SK-N-SH (cell line): Measurements from ENCODE around the gene MLXIP. TPM values are rescaled to one million over a fixed set of nuclear protein-coding genes. Genes with fewer than 3 reads are reported as not detected.
A peak's percentile ranks its signal among the peaks of the same experiment; 100 is the strongest.
"Not testable (repeated sequence)": the region's sequence is repeated elsewhere in the genome, so short reads cannot be mapped to it uniquely, and the experiment has no call there.

Experiments used
- CTCF ChIA-PET: fragments of 300-600, 350-600 bp; formaldehyde crosslinking; extraction: SDS; loops from one replicate; lab custom pipeline; 2021; lab: Yijun Ruan, JAX
- POLR2A ChIA-PET: fragments of 350-600 bp; sonication (Branson Sonifier 250); formaldehyde crosslinking; extraction: SDS; loops from one replicate; lab custom pipeline; 2020; ENCODE audit warnings: antibody characterized with exemption, inconsistent platforms; lab: Yijun Ruan, JAX
- DNase-seq: peaks from one replicate; pipeline ENCODE4 v3.0.0; 2012
- H2AFZ ChIP-seq: fragments of 200-600 bp; sonication (generic); 2 replicates; pipeline ENCODE4 v1.8.1; 2016; ENCODE audit warnings: antibody characterized with exemption, mild to moderate bottlenecking, low read depth
- H3F3A ChIP-seq: fragments of 200-600 bp; sonication (generic); replicated peaks from 2 replicates; pipeline ENCODE3; 2016; ENCODE audit warnings: antibody characterized with exemption, mild to moderate bottlenecking; ENCODE audit not compliant: insufficient read depth
- H3K27ac ChIP-seq, 2 experiments: fragments of 200-500 bp in 1 of 2; fragments of 200-600 bp in 1 of 2; sonication (Bioruptor generic) in 1 of 2; sonication (generic), shearing (Covaris generic) in 1 of 2; 2 replicates each; pipeline versions ENCODE4 v1.5.1 to v1.6.1; 2014 to 2016; ENCODE audit warnings: low read depth in 2 of 2, inconsistent platforms in 1 of 2, low read length in 1 of 2, mild to moderate bottlenecking in 1 of 2, mixed read lengths in 1 of 2
- H3K27me3 ChIP-seq: fragments of 200-600 bp; sonication (generic), shearing (Covaris generic); 2 replicates; pipeline ENCODE4 v1.6.1; 2016; ENCODE audit warnings: mixed run types; ENCODE audit not compliant: insufficient read depth
- H3K36me3 ChIP-seq, 2 experiments: fragments of 200-500 bp in 1 of 2; fragments of 200-600 bp in 1 of 2; sonication (Bioruptor generic) in 1 of 2; sonication (generic) in 1 of 2; replicated peaks in 1 of 2; 2 replicates each; pipeline versions ENCODE3 to v1.5.1; 2014 to 2016; ENCODE audit warnings: low read length in 1 of 2, mild to moderate bottlenecking in 1 of 2; ENCODE audit not compliant: insufficient read depth in 2 of 2, control insufficient read depth in 1 of 2
- H3K4me1 ChIP-seq, 2 experiments: fragments of 200-500 bp in 1 of 2; fragments of 200-600 bp in 1 of 2; sonication (Bioruptor generic) in 1 of 2; sonication (generic), shearing (Covaris generic) in 1 of 2; 2 replicates each; pipeline versions ENCODE4 v1.5.1 to v1.6.1; 2014 to 2016; ENCODE audit warnings: low read depth in 1 of 2, low read length in 1 of 2, mixed run types in 1 of 2; ENCODE audit not compliant: insufficient read depth in 2 of 2, control insufficient read depth in 1 of 2
- H3K4me2 ChIP-seq: fragments of 200-600 bp; sonication (generic), shearing (Covaris generic); 2 replicates; pipeline ENCODE4 v1.6.1; 2017; ENCODE audit warnings: mixed run types
- H3K4me3 ChIP-seq, 2 experiments: fragments of 200-500 bp in 1 of 2; fragments of 200-600 bp in 1 of 2; sonication (Bioruptor generic) in 1 of 2; sonication (generic), shearing (Covaris generic) in 1 of 2; 2 replicates each; pipeline versions ENCODE4 v1.5.1 to v1.8.1; 2014 to 2016; ENCODE audit warnings: low read depth in 2 of 2, inconsistent platforms in 1 of 2, low read length in 1 of 2, mild to moderate bottlenecking in 1 of 2, mixed read lengths in 1 of 2, moderate library complexity in 1 of 2
- H3K79me2 ChIP-seq: fragments of 200-600 bp; sonication (generic); 2 replicates; pipeline ENCODE4 v1.8.1; 2017; ENCODE audit warnings: mild to moderate bottlenecking; ENCODE audit not compliant: insufficient read depth
- H3K9ac ChIP-seq: fragments of 200-600 bp; sonication (generic); 2 replicates; pipeline ENCODE4 v1.6.1; 2017; ENCODE audit warnings: mixed run types
- H3K9me2 ChIP-seq: fragments of 200-600 bp; sonication (generic); 2 replicates; pipeline ENCODE4 v1.6.1; 2017; ENCODE audit warnings: mixed run types
- H3K9me3 ChIP-seq: fragments of 200-600 bp; sonication (generic); 2 replicates; pipeline ENCODE4 v1.6.1; 2017; ENCODE audit warnings: mixed run types, mild to moderate bottlenecking, moderate library complexity
- H4K20me1 ChIP-seq: fragments of 200-600 bp; sonication (generic); 2 replicates; pipeline ENCODE4 v1.6.1; 2017; ENCODE audit warnings: mild to moderate bottlenecking, mixed run types; ENCODE audit not compliant: insufficient read depth
- FOSL2 ChIP-seq: IDR thresholded peaks from 2 replicates; pipeline ENCODE4 v1.4.0; 2012; ENCODE audit warnings: low read depth, mild to moderate bottlenecking, moderate library complexity, borderline replicate concordance
- NRF1 ChIP-seq: IDR thresholded peaks from 2 replicates; pipeline ENCODE4 v1.6.1; 2012; ENCODE audit warnings: low read depth, mild to moderate bottlenecking, low read length
- RAD21 ChIP-seq: IDR thresholded peaks from 2 replicates; pipeline ENCODE4 v1.6.1; 2012; ENCODE audit warnings: mild to moderate bottlenecking, low read length
- TCF12 ChIP-seq: IDR thresholded peaks from 2 replicates; pipeline ENCODE4 v1.4.0; 2012
- WGBS: methylation state at CpG from one replicate; pipeline ENCODE4 v1.1.6; 2017; ENCODE audit warnings: low lambda C conversion rate; 5-methylcytosine and 5-hydroxymethylcytosine counted together
- polyA plus RNA-seq, 3 experiments: library from polyadenylated mRNA; depleted of rRNA; stranded (reverse); fragments of >200 nt; gene quantifications; 2 replicates each; pipeline ENCODE4 v1.2.3, GENCODE V29; 2012
- TF ChIP-seq, protein P1 (sequence below): fragments of 200-600 bp; sonication (generic); IDR thresholded peaks from 2 replicates; pipeline ENCODE4 v1.6.1; 2017; ENCODE audit warnings: antibody characterized with exemption, mild to moderate bottlenecking, moderate library complexity
- TF ChIP-seq, protein P2 (sequence below): IDR thresholded peaks from 2 replicates; pipeline ENCODE4 v1.4.0; 2012; ENCODE audit warnings: low read depth, borderline replicate concordance
- TF ChIP-seq, protein P3 (sequence below): IDR thresholded peaks from 2 replicates; pipeline ENCODE4 v1.6.1; 2012; ENCODE audit warnings: mild to moderate bottlenecking, low read depth, low read length, moderate library complexity
- TF ChIP-seq, protein P4 (sequence below): fragments of 150-350 bp; IDR thresholded peaks from 2 replicates; pipeline ENCODE4 v1.6.1; 2017; ENCODE audit warnings: antibody characterized with exemption, low read length, low read depth, borderline replicate concordance

MLXIP gene
- polyA plus RNA-seq, 1 of the 3 experiments (the other 2 are of a cell fraction), result 11.0 TPM

DNA sequence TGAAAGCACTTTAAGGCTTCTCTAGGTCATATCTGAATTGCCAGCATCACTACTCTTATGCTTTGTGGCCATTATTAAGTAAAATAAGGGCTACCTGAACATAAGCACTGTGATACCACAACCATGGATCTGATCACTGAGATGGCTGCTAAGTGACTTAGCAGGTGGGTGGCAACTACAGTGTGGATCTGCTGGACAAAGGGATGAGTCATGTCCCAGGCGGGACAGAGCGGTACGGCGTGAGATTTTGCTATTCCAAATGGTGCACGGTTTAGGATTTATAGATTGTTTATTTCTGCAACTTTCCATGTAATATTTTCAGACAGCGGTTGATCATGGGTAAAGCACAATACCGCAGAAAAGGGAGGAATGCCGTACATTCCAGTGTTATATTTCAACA is 39.4 kb downstream of the MLXIP start:
- Histone ChIP-seq H4K20me1 (no peaks in the 10 kb centered on the region), H3F3A (peaks cover 4% of the 10 kb centered on the region), H3K9ac (no peak overlapping the region), H3K27ac (no peak overlapping the region), H3K4me3 (no peak overlapping the region), H2AFZ (no peak overlapping the region), H3K9me3 (no peaks in the 10 kb centered on the region), H3K4me2 (no peak overlapping the region), H3K9me2 (no peaks in the 10 kb centered on the region), H3K79me2 (peaks cover 88% of the 10 kb centered on the region), H3K27me3 (no peaks in the 10 kb centered on the region), H3K36me3 (peaks cover 0 to 5% of the 10 kb centered on the region in 2 experiments), H3K4me1 (peaks cover under 1 to 3% of the 10 kb centered on the region in 2 experiments; a peak in 2 of 4 replicates)
- DNase-seq, result no peak
- WGBS, result 94% methylated on average over 8 of the region's 8 CpGs
- CTCF ChIA-PET, result interaction anchor here (0.9 to 8.8 kb wide), 4 partner anchors 12 to 66 kb away, joined by 3 to 157 read pairs (median 3); no protein-coding TSS in a partner anchor
- POLR2A ChIA-PET, result no interaction called here
- TF ChIP-seq, protein P1, sequence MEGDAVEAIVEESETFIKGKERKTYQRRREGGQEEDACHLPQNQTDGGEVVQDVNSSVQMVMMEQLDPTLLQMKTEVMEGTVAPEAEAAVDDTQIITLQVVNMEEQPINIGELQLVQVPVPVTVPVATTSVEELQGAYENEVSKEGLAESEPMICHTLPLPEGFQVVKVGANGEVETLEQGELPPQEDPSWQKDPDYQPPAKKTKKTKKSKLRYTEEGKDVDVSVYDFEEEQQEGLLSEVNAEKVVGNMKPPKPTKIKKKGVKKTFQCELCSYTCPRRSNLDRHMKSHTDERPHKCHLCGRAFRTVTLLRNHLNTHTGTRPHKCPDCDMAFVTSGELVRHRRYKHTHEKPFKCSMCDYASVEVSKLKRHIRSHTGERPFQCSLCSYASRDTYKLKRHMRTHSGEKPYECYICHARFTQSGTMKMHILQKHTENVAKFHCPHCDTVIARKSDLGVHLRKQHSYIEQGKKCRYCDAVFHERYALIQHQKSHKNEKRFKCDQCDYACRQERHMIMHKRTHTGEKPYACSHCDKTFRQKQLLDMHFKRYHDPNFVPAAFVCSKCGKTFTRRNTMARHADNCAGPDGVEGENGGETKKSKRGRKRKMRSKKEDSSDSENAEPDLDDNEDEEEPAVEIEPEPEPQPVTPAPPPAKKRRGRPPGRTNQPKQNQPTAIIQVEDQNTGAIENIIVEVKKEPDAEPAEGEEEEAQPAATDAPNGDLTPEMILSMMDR, result no peak
- peak; percentile 12; the same call in 1 of the 2 replicates for TF ChIP-seq FOSL2

DNA sequence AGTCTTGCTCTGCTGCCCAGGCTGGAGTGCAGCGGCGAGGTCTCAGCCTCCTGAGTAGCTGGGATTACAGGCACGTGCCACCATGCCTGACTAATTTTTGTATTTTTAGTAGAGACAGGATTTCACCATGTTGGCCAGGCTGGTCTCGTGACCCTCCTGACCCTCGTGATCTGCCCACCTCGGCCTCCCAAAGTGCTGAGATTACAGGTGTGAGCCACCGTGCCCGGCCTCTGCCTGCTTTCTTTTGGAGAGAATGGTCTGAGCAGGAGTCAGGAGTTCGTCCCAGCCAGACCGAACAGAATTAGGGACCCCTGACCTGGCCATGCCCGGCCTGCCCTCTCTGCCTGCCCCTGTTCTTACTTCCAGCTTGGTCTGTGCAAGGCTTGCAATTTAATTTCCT is 42.8 kb downstream of the MLXIP start:
- H3K27ac ChIP-seq, H3K4me1 ChIP-seq, H3K9me3 ChIP-seq, POLR2A ChIA-PET, H3K4me3 ChIP-seq, DNase-seq, H3K4me2 ChIP-seq, H3K9ac ChIP-seq, H3F3A ChIP-seq, H3K27me3 ChIP-seq, H3K9me2 ChIP-seq, H2AFZ ChIP-seq, H3K36me3 ChIP-seq: not testable (repeated sequence)
- Histone ChIP-seq H3K79me2 (peaks cover 85% of the 10 kb centered on the region), H4K20me1 (peaks cover 11% of the 10 kb centered on the region; the same call in 1 of the 2 replicates)
- WGBS, result 95% methylated on average over 10 of the region's 11 CpGs
- CTCF ChIA-PET, result interaction anchor here (1.4 to 8.8 kb wide), 5 partner anchors 41 to 89 kb away, joined by 3 to 157 read pairs (median 33); no protein-coding TSS in a partner anchor

DNA sequence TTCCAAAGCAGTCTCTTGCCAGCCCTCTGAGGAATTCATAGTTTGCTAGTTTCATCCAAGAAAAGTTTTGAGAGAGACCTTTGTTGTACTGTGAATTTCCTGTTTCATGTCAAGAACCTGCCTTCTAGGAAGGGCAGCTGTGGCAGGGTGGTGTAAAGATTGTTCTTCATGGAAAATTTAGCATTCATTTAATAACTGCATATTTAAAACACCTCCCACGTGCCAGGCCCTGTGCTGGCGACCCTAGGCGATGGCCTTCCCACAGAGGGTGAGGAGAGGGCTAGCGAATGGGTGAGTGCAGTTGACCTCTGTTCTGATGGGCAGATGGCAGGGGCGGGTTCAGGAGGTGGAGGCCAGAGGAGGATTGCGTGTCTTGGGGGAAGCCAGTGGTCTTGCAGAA is 43.2 kb downstream of the MLXIP start:
- Histone ChIP-seq H3K9me2 (no peaks in the 10 kb centered on the region), H3K9ac (no peak overlapping the region), H3K36me3 (no peaks in the 10 kb centered on the region), H2AFZ (no peak overlapping the region), H3K9me3 (no peaks in the 10 kb centered on the region), H3K4me1 (peaks cover 2 to 4% of the 10 kb centered on the region in 2 experiments; a peak in 2 of 4 replicates), H3K27me3 (no peaks in the 10 kb centered on the region), H4K20me1 (peaks cover 13% of the 10 kb centered on the region; the same call in 1 of the 2 replicates), H3K4me2 (no peak overlapping the region), H3K79me2 (peaks cover 85% of the 10 kb centered on the region), H3K4me3 (no peak overlapping the region), H3F3A (peaks cover 4% of the 10 kb centered on the region), H3K27ac (no peak overlapping the region)
- POLR2A ChIA-PET, result interaction anchor here (2.1 kb wide), 1 partner anchor 67 kb away, joined by 5 read pairs; no protein-coding TSS in a partner anchor
- no peak for DNase-seq
- 95% methylated on average over 6 of the region's 6 CpGs for WGBS
- no peak for TF ChIP-seq RAD21
- TF ChIP-seq, protein P1, result no peak
- no peak for TF ChIP-seq TCF12
- no peak for TF ChIP-seq NRF1
- TF ChIP-seq, protein P2, sequence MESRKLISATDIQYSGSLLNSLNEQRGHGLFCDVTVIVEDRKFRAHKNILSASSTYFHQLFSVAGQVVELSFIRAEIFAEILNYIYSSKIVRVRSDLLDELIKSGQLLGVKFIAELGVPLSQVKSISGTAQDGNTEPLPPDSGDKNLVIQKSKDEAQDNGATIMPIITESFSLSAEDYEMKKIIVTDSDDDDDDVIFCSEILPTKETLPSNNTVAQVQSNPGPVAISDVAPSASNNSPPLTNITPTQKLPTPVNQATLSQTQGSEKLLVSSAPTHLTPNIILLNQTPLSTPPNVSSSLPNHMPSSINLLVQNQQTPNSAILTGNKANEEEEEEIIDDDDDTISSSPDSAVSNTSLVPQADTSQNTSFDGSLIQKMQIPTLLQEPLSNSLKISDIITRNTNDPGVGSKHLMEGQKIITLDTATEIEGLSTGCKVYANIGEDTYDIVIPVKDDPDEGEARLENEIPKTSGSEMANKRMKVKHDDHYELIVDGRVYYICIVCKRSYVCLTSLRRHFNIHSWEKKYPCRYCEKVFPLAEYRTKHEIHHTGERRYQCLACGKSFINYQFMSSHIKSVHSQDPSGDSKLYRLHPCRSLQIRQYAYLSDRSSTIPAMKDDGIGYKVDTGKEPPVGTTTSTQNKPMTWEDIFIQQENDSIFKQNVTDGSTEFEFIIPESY, result no peak
- TF ChIP-seq, protein P3, sequence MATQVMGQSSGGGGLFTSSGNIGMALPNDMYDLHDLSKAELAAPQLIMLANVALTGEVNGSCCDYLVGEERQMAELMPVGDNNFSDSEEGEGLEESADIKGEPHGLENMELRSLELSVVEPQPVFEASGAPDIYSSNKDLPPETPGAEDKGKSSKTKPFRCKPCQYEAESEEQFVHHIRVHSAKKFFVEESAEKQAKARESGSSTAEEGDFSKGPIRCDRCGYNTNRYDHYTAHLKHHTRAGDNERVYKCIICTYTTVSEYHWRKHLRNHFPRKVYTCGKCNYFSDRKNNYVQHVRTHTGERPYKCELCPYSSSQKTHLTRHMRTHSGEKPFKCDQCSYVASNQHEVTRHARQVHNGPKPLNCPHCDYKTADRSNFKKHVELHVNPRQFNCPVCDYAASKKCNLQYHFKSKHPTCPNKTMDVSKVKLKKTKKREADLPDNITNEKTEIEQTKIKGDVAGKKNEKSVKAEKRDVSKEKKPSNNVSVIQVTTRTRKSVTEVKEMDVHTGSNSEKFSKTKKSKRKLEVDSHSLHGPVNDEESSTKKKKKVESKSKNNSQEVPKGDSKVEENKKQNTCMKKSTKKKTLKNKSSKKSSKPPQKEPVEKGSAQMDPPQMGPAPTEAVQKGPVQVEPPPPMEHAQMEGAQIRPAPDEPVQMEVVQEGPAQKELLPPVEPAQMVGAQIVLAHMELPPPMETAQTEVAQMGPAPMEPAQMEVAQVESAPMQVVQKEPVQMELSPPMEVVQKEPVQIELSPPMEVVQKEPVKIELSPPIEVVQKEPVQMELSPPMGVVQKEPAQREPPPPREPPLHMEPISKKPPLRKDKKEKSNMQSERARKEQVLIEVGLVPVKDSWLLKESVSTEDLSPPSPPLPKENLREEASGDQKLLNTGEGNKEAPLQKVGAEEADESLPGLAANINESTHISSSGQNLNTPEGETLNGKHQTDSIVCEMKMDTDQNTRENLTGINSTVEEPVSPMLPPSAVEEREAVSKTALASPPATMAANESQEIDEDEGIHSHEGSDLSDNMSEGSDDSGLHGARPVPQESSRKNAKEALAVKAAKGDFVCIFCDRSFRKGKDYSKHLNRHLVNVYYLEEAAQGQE, result no peak
- TF ChIP-seq, protein P4, sequence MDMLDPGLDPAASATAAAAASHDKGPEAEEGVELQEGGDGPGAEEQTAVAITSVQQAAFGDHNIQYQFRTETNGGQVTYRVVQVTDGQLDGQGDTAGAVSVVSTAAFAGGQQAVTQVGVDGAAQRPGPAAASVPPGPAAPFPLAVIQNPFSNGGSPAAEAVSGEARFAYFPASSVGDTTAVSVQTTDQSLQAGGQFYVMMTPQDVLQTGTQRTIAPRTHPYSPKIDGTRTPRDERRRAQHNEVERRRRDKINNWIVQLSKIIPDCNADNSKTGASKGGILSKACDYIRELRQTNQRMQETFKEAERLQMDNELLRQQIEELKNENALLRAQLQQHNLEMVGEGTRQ, result no peak
- TF ChIP-seq, all 33 proteins: peak for 0
- CTCF ChIA-PET, result interaction anchor here (1.0 to 8.8 kb wide), 10 partner anchors 11 to 70 kb away, joined by 3 to 157 read pairs (median 25); no protein-coding TSS in a partner anchor
